Measurements from ENCODE around the gene BTBD2. TPM values are rescaled to one million over a fixed set of nuclear protein-coding genes. Genes with fewer than 3 reads are reported as not detected.

The BTBD2 gene
- total RNA-seq, 1 experiment from 2014 or later, result 52.2 TPM

DNA sequence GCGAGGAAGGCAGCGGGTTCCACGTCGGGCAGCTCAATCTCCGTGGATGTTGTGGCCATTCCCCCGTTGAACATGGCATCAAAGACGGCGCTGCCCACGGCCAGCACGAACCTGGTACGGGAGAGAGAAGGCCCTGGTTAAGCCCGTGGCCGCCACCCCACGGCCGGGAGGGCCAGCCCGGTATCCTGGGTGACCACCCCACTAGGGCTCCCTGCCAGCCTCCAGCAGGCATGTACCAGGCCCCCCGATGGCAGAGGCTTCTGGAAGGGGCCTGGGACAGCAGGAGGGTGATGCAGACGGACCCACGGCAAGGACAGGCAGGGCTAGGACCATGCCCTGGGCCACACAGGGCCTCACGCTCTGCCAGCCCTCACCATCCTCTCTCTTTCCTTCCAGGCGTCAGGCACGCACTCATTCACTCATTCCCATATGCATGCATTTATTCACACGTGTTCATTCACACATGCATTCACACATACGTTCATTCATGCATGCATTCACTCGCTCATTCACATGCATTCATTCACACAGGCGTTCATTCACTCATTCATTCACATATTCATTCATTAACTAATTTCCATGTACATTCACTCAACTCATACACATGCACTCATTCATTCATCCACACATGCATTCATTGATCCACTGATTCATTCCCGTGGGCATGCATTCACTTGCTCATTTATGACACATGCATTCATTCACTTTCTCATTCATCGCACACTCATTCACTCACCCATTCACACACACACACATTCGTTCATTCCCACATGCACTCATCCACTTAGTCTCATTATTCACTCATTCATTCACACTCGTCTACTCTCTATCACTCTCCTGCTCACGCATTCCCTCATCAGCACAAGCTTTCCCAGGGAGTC, 17.9 kb downstream of the BTBD2 start:
- Histone ChIP-seq H3K4me3 (ENCODE audit: low read depth, low read length) (no peak overlapping the region), H3K4me1 (no peaks in the 10 kb centered on the region), H3K27me3 (replicated peaks; ENCODE audit: control insufficient read depth, insufficient read depth, low read length) (no peaks in the 10 kb centered on the region), H3K9me3 (no peaks in the 10 kb centered on the region), H3K36me3 (ENCODE audit: control insufficient read depth, insufficient read depth, low read length) (peaks cover 2% of the 10 kb centered on the region; the same call in 1 of the 2 replicates)
- Mint-ChIP-seq H3K27me3 (ENCODE audit: insufficient read depth, unreplicated experiment) (no peaks in the 10 kb centered on the region), H3K36me3 (ENCODE audit: insufficient read depth, unreplicated experiment) (peaks cover 30% of the 10 kb centered on the region), H3K9me3 (ENCODE audit: unreplicated experiment) (no peaks in the 10 kb centered on the region), H3K27ac (ENCODE audit: unreplicated experiment) (no peak overlapping the region), H3K4me1 (ENCODE audit: low read depth, unreplicated experiment) (no peaks in the 10 kb centered on the region), H3K4me3 (ENCODE audit: unreplicated experiment) (no peak overlapping the region)
- no peak for DNase-seq
- TF ChIP-seq, protein P1, sequence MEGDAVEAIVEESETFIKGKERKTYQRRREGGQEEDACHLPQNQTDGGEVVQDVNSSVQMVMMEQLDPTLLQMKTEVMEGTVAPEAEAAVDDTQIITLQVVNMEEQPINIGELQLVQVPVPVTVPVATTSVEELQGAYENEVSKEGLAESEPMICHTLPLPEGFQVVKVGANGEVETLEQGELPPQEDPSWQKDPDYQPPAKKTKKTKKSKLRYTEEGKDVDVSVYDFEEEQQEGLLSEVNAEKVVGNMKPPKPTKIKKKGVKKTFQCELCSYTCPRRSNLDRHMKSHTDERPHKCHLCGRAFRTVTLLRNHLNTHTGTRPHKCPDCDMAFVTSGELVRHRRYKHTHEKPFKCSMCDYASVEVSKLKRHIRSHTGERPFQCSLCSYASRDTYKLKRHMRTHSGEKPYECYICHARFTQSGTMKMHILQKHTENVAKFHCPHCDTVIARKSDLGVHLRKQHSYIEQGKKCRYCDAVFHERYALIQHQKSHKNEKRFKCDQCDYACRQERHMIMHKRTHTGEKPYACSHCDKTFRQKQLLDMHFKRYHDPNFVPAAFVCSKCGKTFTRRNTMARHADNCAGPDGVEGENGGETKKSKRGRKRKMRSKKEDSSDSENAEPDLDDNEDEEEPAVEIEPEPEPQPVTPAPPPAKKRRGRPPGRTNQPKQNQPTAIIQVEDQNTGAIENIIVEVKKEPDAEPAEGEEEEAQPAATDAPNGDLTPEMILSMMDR (IDR thresholded peaks at IDR 0.05; ENCODE audit: insufficient read depth in 1 of 2, low read depth in 1 of 2, low read length in 1 of 2, severe bottlenecking in 1 of 2, unreplicated experiment in 1 of 2), result no peak
- CTCF ChIA-PET, result no interaction called here
- no TSS peak for BruUV-seq (replicated peaks)
- POLR2A ChIA-PET, result no interaction called here
- intact Hi-C loops (cut with micrococcal nuclease; ENCODE audit: unreplicated experiment), result no loop called here

DNA sequence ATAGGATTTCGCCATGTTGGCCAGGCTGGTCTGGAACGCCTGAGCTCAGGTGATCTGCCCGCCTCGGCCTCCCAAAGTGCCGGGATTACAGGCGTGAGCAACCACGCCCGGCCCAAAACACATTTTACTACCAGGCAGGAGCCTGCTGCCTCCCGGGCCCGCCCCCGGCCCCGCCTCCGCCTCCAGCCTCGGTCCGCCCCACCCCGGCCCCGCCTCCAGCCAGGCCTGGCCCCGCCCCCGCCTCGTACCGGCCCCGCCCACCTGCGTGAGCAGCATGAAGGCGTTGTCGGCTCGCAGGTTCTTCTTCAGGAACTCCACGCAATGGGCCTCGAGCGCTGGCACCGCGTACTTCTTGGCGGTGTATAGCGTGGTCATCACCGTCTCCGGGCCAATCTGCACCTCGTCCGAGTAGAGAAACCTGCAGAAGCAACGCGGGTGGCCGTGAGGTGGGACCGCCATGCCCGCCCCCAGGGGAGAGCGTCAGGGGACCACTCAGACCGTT, 22.7 kb downstream of the BTBD2 start:
- DNase-seq, result no peak
- BruUV-seq (replicated peaks), result no TSS peak
- Mint-ChIP-seq H3K36me3 (ENCODE audit: insufficient read depth, unreplicated experiment) (peaks cover 53% of the 10 kb centered on the region), H3K27ac (ENCODE audit: unreplicated experiment) (no peak overlapping the region), H3K9me3 (ENCODE audit: unreplicated experiment) (no peaks in the 10 kb centered on the region), H3K27me3 (ENCODE audit: insufficient read depth, unreplicated experiment) (no peaks in the 10 kb centered on the region), H3K4me3 (ENCODE audit: unreplicated experiment) (no peak overlapping the region), H3K4me1 (ENCODE audit: low read depth, unreplicated experiment) (no peaks in the 10 kb centered on the region)
- peaks cover 2% of the 10 kb centered on the region; the same call in 1 of the 2 replicates for H3K36me3 ChIP-seq (ENCODE audit: control insufficient read depth, insufficient read depth, low read length)
- TF ChIP-seq, protein P1 (IDR thresholded peaks at IDR 0.05; ENCODE audit: insufficient read depth in 1 of 2, low read depth in 1 of 2, low read length in 1 of 2, severe bottlenecking in 1 of 2, unreplicated experiment in 1 of 2), result no peak
- no peaks in the 10 kb centered on the region for H3K4me1 ChIP-seq
- ChIA-PET CTCF (no interaction called here), POLR2A (no interaction called here)
- no peaks in the 10 kb centered on the region for H3K27me3 ChIP-seq (replicated peaks; ENCODE audit: control insufficient read depth, insufficient read depth, low read length)
- H3K4me3 ChIP-seq (ENCODE audit: low read depth, low read length), result no peak overlapping the region
- intact Hi-C loops (cut with micrococcal nuclease; ENCODE audit: unreplicated experiment), result no loop called here
- no peaks in the 10 kb centered on the region for H3K9me3 ChIP-seq

DNA sequence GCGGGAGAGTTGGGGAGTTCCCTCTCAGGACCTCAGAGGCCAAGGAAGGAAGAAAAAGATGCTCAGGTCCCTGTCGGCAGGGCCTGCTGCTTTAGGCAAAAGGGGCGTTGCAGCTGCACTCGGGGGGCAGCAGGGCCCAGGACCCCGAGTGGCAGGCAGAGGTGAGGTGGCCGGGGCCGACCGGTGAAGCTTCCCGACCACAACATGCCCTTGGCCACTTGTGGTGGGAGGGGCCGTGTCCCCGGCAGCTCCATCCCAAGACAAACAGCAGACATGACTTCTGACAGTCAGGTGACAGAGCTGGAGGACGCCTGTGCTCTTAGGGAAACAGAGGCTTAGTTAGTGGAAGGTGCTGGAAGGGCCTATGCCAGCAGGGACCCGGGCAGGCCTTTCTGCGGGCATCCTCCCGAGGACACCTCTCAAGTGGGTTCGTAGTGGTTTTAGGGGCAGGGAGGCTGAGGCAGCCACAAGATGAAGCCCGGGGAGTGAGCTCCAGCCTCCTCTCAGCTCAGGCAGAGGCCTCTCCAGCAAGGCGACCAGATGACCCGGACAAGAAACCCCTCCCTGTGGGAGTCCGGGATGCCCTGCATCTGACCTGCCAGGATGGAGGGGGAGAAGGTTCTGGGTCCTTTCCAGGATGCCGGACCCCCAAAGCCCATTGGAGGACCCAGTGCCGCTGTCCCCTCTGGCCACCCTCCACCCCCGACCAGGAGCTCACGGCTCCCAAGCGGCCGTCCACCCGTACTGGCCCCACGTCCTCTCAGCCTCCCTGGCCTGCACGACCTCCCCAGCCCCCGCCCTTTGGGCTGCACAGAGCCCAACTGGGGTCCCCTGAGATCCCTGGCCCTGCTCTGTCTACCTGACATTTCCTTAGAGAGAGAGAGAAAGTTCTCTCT, 24.2 kb downstream of the BTBD2 start:
- no peak overlapping the region for H3K4me3 ChIP-seq (ENCODE audit: low read depth, low read length)
- intact Hi-C loops (cut with micrococcal nuclease; ENCODE audit: unreplicated experiment), result no loop called here
- no peaks in the 10 kb centered on the region for H3K4me1 ChIP-seq
- DNase-seq, result no peak
- no peaks in the 10 kb centered on the region for H3K9me3 Mint-ChIP-seq (ENCODE audit: unreplicated experiment)
- H3K9me3 ChIP-seq, result no peaks in the 10 kb centered on the region
- peaks cover 2% of the 10 kb centered on the region; the same call in 1 of the 2 replicates for H3K36me3 ChIP-seq (ENCODE audit: control insufficient read depth, insufficient read depth, low read length)
- no peak overlapping the region for H3K4me3 Mint-ChIP-seq (ENCODE audit: unreplicated experiment)
- no peaks in the 10 kb centered on the region for H3K27me3 ChIP-seq (replicated peaks; ENCODE audit: control insufficient read depth, insufficient read depth, low read length)
- BruUV-seq (replicated peaks), result no TSS peak
- no peaks in the 10 kb centered on the region for H3K4me1 Mint-ChIP-seq (ENCODE audit: low read depth, unreplicated experiment)
- H3K27ac Mint-ChIP-seq (ENCODE audit: unreplicated experiment), result peak overlapping the region; percentile 30
- peaks cover 61% of the 10 kb centered on the region for H3K36me3 Mint-ChIP-seq (ENCODE audit: insufficient read depth, unreplicated experiment)
- ChIA-PET POLR2A (no interaction called here), CTCF (interaction anchor here (0.6 kb wide), 1 partner anchor 11 kb away, joined by 4 read pairs; no protein-coding TSS in a partner anchor)
- H3K27me3 Mint-ChIP-seq (ENCODE audit: insufficient read depth, unreplicated experiment), result no peaks in the 10 kb centered on the region
- TF ChIP-seq, protein P1 (IDR thresholded peaks at IDR 0.05; ENCODE audit: insufficient read depth in 1 of 2, low read depth in 1 of 2, low read length in 1 of 2, severe bottlenecking in 1 of 2, unreplicated experiment in 1 of 2), result no peak

Data from Caco-2 (cell line).